SW480 (cell line): ENCODE results near the gene CETN1.

ENCODE experiments used
- DNase-seq: peaks from one replicate; pipeline ENCODE4 v3.0.0-alpha.2; 2016; ENCODE audit warnings: low spot score

CETN1 gene

GRCh38 chr18:580154-580553 lies at the start of gene CETN1:
CETN1 (plus strand) TSS chr18:580380; CDS start chr18:580409, 29 bp downstream.
- no peak for DNase-seq

- peak; percentile 43 for DNase-seq
These were observed 48.2 kb upstream of the CETN1 start for GRCh38 chr18:532018-532417.

- DNase-seq, result no peak
These were observed 47.5 kb upstream of the CETN1 start for GRCh38 chr18:532632-533031.

- no peak for DNase-seq
These were observed 46.1 kb upstream of the CETN1 start for GRCh38 chr18:533995-534601.

- DNase-seq, result no peak
These were observed 36.6 kb upstream of the CETN1 start for GRCh38 chr18:543447-544078.

- no peak for DNase-seq
These were observed 30.2 kb upstream of the CETN1 start for GRCh38 chr18:549967-550366.

- no peak for DNase-seq
These were observed 28.6 kb upstream of the CETN1 start for GRCh38 chr18:551404-552061.

- DNase-seq, result no peak
These were observed 24.3 kb upstream of the CETN1 start for GRCh38 chr18:555705-556457.

- DNase-seq, result no peak
These were observed 15.2 kb upstream of the CETN1 start for GRCh38 chr18:564708-565561.

GRCh38 chr18:565562-566061 lies 14.6 kb upstream of the CETN1 start:
- no peak for DNase-seq

GRCh38 chr18:567122-567521 lies 13.1 kb upstream of the CETN1 start:
- DNase-seq, result no peak

- DNase-seq, result no peak
These were observed 11.4 kb upstream of the CETN1 start for GRCh38 chr18:568731-569130.

GRCh38 chr18:570256-570655 lies 9.9 kb upstream of the CETN1 start:
- no peak for DNase-seq

GRCh38 chr18:570697-571096 lies 9.5 kb upstream of the CETN1 start:
- DNase-seq, result no peak

GRCh38 chr18:572091-572830 lies 7.9 kb upstream of the CETN1 start:
- no peak for DNase-seq

- DNase-seq, result no peak
These were observed 7.3 kb upstream of the CETN1 start for GRCh38 chr18:572831-573289.

GRCh38 chr18:573385-573784 lies 6.8 kb upstream of the CETN1 start:
- no peak for DNase-seq

GRCh38 chr18:574149-574860 lies 5.9 kb upstream of the CETN1 start:
- DNase-seq, result no peak

- DNase-seq, result no peak
These were observed 5.1 kb upstream of the CETN1 start for GRCh38 chr18:574865-575645.
